Measurements from ENCODE around the gene DPP10.

DPP10 gene

DNA sequence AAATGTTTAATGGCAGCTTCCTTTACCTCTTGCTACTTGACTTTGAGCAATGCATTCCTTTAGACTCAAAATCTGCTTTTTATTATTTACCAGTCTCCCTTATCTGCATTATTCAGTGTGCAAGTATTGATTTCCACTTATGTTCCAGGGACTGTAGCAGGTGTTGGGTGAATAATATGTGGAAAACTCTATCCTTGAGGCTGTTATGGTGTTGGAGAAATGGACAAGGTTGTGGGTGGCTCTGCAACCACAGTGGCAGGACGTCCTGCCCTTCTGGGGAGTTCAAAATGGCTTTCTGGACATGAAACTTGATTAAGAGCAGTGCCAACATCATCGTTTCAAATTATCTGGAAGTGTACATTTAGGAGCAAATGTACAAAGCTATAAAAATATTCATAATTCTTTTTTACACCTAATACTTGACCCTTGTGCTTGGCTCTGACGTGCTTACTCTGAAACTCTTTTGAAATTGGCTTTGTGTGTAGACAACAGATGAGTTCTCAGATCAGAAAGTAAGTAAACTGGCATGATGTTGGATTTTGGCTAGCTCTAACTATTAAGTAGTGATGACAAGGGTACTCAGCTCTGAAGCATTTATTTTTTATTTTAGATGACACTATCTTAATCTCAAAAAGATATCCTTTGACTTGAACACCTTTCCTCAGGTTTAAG, 766.2 kb downstream of the DPP10 start:
- Histone ChIP-seq H3K4me1 (ENCODE audit: insufficient read depth, low read length) (no peaks in the 10 kb centered on the region), H3K36me3 (ENCODE audit: insufficient read depth, low read length) (no peaks in the 10 kb centered on the region), H3K4me3 (ENCODE audit: low read depth in 1 of 2, low read length in 2 of 2) (no peak overlapping the region), H2AFZ (ENCODE audit: low read depth, low read length) (no peak overlapping the region), H3K4me2 (ENCODE audit: insufficient read depth, low read length) (no peak overlapping the region), H3K9me3 (ENCODE audit: insufficient read depth, low read length, severe bottlenecking) (no peaks in the 10 kb centered on the region), H4K20me1 (ENCODE audit: insufficient read depth, low read length) (no peaks in the 10 kb centered on the region), H3K27ac (ENCODE audit: low read length) (no peak overlapping the region), H3K27me3 (ENCODE audit: insufficient read depth, low read length, poor library complexity) (no peaks in the 10 kb centered on the region), H3K9ac (ENCODE audit: low read depth, low read length) (no peak overlapping the region), H3K79me2 (ENCODE audit: insufficient read depth, low read length) (no peaks in the 10 kb centered on the region)
- ATAC-seq (ENCODE audit: insufficient read depth, low read depth) (no peak), DNase-seq (no peak)
- no peak for TF ChIP-seq EZH2 (IDR thresholded peaks at IDR 0.05; ENCODE audit: borderline replicate concordance, low read depth, low read length, severe bottlenecking)
- TF ChIP-seq, protein P1, sequence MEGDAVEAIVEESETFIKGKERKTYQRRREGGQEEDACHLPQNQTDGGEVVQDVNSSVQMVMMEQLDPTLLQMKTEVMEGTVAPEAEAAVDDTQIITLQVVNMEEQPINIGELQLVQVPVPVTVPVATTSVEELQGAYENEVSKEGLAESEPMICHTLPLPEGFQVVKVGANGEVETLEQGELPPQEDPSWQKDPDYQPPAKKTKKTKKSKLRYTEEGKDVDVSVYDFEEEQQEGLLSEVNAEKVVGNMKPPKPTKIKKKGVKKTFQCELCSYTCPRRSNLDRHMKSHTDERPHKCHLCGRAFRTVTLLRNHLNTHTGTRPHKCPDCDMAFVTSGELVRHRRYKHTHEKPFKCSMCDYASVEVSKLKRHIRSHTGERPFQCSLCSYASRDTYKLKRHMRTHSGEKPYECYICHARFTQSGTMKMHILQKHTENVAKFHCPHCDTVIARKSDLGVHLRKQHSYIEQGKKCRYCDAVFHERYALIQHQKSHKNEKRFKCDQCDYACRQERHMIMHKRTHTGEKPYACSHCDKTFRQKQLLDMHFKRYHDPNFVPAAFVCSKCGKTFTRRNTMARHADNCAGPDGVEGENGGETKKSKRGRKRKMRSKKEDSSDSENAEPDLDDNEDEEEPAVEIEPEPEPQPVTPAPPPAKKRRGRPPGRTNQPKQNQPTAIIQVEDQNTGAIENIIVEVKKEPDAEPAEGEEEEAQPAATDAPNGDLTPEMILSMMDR (IDR thresholded peaks at IDR 0.05; ENCODE audit: borderline replicate concordance, extremely low read depth, low read length, poor library complexity, severe bottlenecking) = no peak

DNA sequence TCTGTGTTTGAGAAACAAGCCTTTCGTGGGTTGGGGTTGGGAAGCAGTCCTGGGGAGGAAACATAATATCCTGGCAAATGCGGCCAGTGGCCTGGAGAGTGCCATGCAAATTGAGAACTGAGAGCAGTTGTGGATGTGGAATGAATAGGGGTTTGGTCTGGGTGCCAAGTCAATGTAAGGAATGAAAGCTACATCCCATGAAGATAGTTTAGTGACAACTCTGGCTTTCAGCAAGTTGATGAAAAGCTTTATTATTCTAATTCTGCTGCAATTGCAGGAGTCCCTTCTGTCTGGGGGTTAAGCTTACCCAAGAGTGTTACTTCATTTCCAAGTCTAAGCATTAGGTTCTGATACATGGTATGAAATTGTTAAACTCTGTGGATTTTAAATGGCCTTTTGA, 771.6 kb downstream of the DPP10 start:
- no peaks in the 10 kb centered on the region for H3K9me3 ChIP-seq (ENCODE audit: insufficient read depth, low read length, severe bottlenecking)
- no peak for TF ChIP-seq EZH2 (IDR thresholded peaks at IDR 0.05; ENCODE audit: borderline replicate concordance, low read depth, low read length, severe bottlenecking)
- TF ChIP-seq, protein P1 (IDR thresholded peaks at IDR 0.05; ENCODE audit: borderline replicate concordance, extremely low read depth, low read length, poor library complexity, severe bottlenecking) = no peak
- H3K36me3 ChIP-seq (ENCODE audit: insufficient read depth, low read length) = no peaks in the 10 kb centered on the region
- no peaks in the 10 kb centered on the region for H3K27me3 ChIP-seq (ENCODE audit: insufficient read depth, low read length, poor library complexity)
- H4K20me1 ChIP-seq (ENCODE audit: insufficient read depth, low read length) = no peaks in the 10 kb centered on the region
- DNase-seq (no peak), ATAC-seq (ENCODE audit: insufficient read depth, low read depth) (no peak)
- H3K4me1 ChIP-seq (ENCODE audit: insufficient read depth, low read length) = no peaks in the 10 kb centered on the region
- H3K27ac ChIP-seq (ENCODE audit: low read length) = no peak overlapping the region
- no peak overlapping the region for H3K4me3 ChIP-seq (ENCODE audit: low read depth in 1 of 2, low read length in 2 of 2)
- no peaks in the 10 kb centered on the region for H3K79me2 ChIP-seq (ENCODE audit: insufficient read depth, low read length)
- no peak overlapping the region for H3K4me2 ChIP-seq (ENCODE audit: insufficient read depth, low read length)
- H2AFZ ChIP-seq (ENCODE audit: low read depth, low read length) = no peak overlapping the region
- H3K9ac ChIP-seq (ENCODE audit: low read depth, low read length) = no peak overlapping the region

DNA sequence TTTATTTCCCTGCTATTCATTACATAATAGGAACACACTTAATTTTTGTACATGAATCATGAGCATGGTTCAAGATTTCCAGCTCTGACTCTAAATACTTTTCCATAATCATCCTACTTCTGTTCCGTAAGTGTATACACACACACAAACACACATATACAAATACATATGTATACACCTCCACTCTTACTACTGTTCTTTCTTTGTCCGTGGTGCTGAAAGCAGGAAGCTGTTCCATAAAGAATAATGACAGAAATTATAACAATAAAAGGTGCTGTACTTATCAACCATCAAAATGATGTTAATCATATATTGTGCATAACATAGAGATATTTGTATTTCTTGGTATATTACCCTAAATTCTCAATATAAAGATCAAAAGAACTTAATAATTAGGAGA, 776.9 kb downstream of the DPP10 start:
- H3K27ac ChIP-seq (ENCODE audit: low read length) = no peak overlapping the region
- no peak for DNase-seq
- no peak for ATAC-seq (ENCODE audit: insufficient read depth, low read depth)

More for the DNA sequence above, 776.9 kb downstream of the DPP10 start:
- H3K4me1 ChIP-seq (ENCODE audit: insufficient read depth, low read length) = no peaks in the 10 kb centered on the region
- no peaks in the 10 kb centered on the region for H3K79me2 ChIP-seq (ENCODE audit: insufficient read depth, low read length)
- no peaks in the 10 kb centered on the region for H3K9me3 ChIP-seq (ENCODE audit: insufficient read depth, low read length, severe bottlenecking)
- H3K36me3 ChIP-seq (ENCODE audit: insufficient read depth, low read length) = no peaks in the 10 kb centered on the region
- TF ChIP-seq EZH2 (IDR thresholded peaks at IDR 0.05; ENCODE audit: borderline replicate concordance, low read depth, low read length, severe bottlenecking) = no peak
- TF ChIP-seq, protein P1 (IDR thresholded peaks at IDR 0.05; ENCODE audit: borderline replicate concordance, extremely low read depth, low read length, poor library complexity, severe bottlenecking) = no peak
- no peaks in the 10 kb centered on the region for H4K20me1 ChIP-seq (ENCODE audit: insufficient read depth, low read length)
- H3K4me3 ChIP-seq (ENCODE audit: low read depth in 1 of 2, low read length in 2 of 2) = no peak overlapping the region
- H3K27me3 ChIP-seq (ENCODE audit: insufficient read depth, low read length, poor library complexity) = no peaks in the 10 kb centered on the region
- no peak overlapping the region for H2AFZ ChIP-seq (ENCODE audit: low read depth, low read length)
- H3K4me2 ChIP-seq (ENCODE audit: insufficient read depth, low read length) = no peak overlapping the region
- no peak overlapping the region for H3K9ac ChIP-seq (ENCODE audit: low read depth, low read length)

Measured in DND-41 (cell line).